T1000 (cell line): ENCODE results near the gene COL8A1.

ENCODE experiments used
- DNase-seq: peaks from one replicate; lab custom pipeline; 2025; ENCODE audit warnings: mixed read lengths; lab: John Stamatoyannopoulos, UW

COL8A1 gene

DNA sequence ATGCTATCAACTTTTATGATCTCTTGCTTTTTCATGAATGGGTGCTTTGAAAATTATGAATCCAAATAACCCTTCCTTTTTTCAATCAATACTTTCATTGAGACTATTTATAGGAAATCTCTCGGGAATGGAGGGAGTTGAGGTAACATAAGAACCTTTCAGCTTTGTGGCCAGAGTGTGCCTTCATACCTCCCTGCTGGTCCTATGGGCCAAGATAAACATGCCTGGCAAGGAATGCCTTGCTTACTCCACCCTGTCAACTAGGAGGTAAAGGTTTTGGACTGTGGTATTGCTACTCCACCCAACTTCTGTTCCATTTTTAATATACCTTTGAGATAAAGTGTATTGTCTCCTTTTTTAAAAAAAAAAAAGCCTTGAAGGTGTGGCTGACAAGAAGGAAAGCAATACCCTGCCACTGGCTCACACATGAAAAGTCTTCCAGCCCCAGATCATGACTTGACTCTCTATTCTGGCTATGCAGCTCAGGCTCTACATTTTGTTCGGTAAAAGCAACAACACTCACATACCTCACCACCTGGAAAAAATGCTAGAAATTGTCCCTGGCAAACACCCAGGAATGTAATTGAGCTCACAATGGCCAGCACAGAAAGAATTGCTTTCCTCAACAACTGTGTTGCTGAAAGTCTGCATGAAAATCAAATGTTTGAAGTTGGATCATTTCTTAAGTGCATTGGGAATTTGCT is 35.8 kb downstream of the COL8A1 start:
- DNase-seq, result no peak

GRCh38 chr3:99678023-99678422 is 39.6 kb downstream of the COL8A1 start:
- DNase-seq, result no peak

- no peak for DNase-seq
Observed at GRCh38 chr3:99678896-99679295, 40.5 kb downstream of the COL8A1 start.

DNA sequence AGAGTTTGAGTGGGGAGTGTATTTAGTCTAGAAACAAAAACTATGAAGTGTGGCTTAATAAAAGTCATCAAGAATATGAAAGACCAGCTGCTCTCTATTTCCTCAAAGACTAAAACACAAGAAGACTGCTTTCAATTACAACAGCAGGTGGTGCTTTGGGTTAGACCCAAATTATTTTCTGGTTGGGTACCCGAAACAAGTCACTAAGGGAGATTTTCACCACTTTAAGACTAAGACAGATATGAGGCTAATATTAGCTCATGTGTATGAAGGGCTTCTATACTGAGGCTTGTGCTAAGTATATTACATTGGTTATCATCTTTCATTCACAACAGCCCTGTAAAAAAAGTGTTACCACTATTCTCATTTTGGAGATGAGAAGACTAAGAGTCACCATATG is 43.1 kb downstream of the COL8A1 start:
- no peak for DNase-seq

- no peak for DNase-seq
Observed at GRCh38 chr3:99681976-99682375, 43.6 kb downstream of the COL8A1 start.

GRCh38 chr3:99683465-99683864 is 45.1 kb downstream of the COL8A1 start:
- no peak for DNase-seq

DNA sequence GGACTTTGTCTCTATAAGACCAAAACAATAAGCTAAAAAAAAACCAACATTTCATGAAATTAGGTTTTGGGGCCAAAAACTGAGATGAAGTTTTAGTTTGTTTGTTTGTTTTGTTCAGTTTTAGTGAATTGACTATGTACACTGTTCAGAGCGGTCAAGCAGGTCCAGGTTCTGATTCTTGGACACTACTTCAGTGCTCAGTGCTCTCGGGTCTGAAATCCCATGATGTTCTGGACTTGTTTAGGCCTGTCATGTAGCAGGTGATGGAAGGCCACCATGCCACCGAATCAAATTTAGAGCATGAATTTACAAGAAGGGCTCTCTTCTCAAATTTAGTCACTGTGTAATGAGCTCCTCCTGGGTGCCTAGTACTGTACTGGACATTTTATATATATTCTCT is 45.5 kb downstream of the COL8A1 start:
- DNase-seq, result no peak

DNA sequence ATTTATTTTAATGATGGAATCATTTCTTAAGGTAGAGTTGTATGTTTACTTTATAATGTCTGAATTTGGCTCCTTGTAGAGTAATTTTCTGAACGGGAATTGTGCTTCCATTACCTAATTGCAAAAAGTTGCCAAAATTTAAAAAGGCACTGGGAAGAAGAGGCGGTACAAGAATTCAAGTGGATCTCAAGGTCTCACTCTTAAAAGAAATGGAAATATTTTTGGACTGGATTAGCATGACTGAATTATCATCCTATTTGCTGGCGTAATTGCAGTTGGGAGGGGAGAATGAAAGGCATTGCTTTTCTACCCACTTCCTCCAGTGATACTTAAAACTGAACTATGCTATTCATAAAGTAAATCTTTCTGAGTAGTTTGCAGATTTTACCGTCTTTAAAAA is 46.2 kb downstream of the COL8A1 start:
- no peak for DNase-seq

- no peak for DNase-seq
Observed at GRCh38 chr3:99686469-99686868, 48.1 kb downstream of the COL8A1 start.

- no peak for DNase-seq
Observed at GRCh38 chr3:99686955-99687612, 48.7 kb downstream of the COL8A1 start.

DNA sequence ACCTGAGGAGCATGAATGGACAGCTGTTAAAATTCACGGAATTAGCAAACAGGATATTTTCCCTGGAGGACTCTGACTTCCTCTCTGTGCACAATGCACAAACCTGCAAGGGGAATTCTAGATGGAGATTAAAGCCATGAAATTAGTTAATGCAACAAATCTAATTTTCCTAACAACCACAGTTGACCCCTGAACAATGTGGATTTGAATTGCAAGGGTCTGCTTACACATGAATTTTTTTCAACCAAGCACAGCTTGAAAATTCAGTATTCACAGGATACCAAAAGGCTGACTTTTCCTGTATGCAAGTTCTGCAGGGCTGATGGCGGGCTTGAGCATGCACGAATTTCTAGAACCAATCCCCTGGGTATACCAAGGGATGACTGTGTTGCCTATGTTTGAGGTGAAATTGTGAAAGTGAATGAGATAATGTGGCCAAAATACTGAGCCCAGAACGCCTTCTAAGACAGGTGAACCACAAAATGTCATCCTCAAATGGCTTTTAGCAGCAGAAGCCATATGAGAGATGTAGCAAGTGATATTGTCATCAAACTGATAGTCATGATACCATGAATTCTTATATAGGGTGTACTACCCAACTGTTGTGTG is 52.5 kb downstream of the COL8A1 start:
- DNase-seq, result no peak

DNA sequence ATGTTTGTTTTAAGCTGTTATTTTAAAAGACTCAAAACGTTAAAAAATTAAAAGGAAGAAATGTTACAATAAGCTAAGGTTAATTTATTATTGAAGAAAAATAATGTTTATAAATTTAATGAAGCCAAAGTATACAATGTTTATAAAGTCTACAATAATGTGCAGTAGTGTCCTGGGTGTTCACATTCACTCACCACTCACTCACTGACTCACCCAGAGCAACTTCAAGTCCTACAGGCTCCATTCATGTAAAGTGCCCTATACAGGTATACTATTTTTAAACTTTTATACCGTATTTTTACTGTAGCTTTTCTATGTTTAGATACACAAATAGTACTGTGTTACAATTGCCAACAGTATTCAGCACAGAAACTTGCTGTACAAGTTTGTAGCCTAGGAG is 55.2 kb downstream of the COL8A1 start:
- no peak for DNase-seq

DNA sequence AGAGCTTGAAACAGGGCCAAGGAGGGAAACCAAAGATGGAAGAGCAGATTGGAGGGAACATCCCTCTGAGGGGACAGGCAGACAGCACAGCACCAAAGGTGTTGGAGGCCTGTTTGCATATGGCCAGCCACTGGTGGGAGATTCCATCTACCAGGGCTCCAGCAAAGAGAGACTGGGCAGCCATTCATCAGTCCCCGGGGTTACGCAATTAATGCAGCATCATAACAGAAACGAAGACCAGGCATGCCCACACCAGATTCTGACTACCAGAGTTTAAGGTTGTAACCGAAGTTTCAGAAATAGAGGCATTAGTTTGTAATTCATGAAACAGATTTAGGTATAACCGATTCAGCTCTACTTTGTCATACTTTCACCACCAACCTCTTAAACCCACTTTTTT is 58.1 kb downstream of the COL8A1 start:
- no peak for DNase-seq

DNA sequence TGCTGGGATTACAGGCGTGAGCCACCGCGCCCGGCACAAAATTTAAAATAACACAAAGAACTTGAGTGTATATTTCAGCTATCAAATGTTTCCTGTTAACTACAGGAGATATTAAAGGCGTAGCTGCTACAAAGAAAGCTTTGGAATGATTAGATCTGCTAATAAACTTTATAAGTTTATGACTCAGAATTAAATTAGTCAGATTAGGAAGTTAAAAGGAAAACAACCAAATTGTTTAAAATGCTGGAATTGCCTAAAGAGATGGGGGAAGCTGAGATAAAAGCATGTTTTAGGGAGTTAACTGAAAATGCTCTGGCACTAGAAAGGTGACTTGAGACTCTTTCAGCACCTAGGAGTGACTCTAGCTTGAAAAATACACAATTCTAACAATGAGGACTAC is 58.9 kb downstream of the COL8A1 start:
- DNase-seq, result no peak

GRCh38 chr3:99698932-99699331 is 60.5 kb downstream of the COL8A1 start:
- no peak for DNase-seq

GRCh38 chr3:99699841-99700240 is 61.4 kb downstream of the COL8A1 start:
- DNase-seq, result no peak

GRCh38 chr3:99700631-99701268 is 62.4 kb downstream of the COL8A1 start:
- no peak for DNase-seq

DNA sequence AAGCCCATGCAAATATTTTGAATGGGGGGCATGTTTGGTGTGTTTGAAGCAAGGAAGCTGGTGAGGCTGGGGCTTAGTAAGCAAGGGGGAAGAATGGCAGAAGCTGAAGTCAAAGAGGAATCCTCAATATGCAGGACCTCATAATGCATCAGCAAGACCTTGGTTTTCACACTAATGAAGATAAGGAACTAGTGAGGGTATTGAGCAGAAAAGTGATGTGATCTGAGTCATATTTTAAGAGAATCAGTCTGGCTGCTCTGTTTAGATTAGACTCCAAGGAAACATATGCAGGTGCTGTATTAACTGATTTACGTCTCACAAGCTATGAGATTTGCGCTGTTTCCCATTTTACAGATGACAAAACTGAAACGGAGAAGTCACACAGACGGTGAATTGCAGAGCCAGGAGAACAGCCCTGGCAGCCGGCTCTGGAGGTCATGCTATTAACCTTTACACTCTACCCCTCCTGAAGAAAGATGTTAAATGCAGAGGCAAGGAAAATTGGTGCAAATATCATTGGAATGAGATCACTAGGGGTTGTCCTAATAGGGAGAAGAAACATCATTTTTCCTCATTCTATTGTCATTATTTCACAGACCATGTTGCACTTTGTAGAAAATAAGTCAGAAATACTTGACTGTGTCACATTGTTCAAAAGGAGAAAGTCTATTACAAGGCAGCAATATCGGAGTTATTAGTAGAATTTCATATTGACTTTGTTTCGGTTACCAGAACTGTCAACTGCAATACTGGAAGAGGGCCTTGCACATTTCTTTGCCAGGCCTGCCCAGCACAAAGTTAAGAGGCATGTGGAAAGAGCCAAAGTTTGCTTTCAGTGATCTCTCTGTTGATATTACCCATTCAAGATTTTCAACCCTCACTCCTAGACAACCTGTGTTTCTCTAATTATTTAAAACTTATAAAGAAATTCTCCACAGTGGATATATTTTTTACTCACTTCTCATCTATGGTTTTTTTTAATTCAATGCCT is 64.9 kb downstream of the COL8A1 start:
- DNase-seq, result no peak

GRCh38 chr3:99704417-99704816 is 66.0 kb downstream of the COL8A1 start:
- no peak for DNase-seq

DNA sequence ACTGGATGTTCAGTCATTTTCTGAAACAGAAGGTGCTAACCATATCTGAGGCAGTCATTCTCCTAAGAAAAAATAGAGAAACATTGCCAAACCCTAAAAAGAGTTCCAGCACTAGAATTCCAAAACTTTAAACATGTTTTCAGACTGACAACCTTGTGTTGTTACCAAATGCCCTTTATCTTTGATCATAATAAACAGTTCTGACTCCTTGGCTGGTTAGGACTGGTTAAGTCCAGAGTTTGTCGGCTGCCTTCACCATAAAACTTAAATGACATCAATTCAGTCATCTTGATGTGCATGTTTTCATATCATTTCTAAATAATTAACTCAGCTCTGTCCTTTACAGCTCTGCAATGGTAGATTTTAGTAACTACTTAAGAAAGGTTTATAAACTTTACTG is 68.0 kb downstream of the COL8A1 start:
- no peak for DNase-seq

DNA sequence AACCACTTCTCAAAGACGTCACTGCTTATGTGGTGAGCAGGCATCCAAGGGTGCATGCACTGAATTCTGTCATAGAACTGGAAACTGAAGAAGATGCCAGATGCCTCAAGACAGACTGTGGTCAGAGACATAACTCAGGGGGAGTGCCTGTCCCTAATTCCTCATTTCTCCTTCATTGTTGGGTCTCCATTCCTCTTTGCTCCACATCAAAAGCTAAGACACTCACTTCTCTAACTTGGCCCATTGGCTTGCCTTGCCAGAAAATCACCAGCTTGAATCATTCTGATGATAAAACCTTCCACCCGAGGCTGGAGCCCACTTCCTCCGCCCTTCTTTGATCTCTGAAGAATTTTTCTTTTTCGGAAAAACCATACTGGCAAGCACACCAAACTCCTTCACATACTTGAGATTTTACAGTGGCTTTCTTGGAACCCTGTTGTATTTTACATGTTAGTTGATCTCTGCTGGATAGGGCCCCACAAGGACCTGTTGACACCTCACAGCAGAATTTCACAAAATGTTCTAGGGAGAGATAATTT is 69.9 kb downstream of the COL8A1 start:
- no peak for DNase-seq
